Liver (tissue), 9 donors: ENCODE data around the gene TMEM108. TPM values are rescaled to one million over a fixed set of nuclear protein-coding genes. Genes with fewer than 3 reads are reported as not detected.

Experiments used
- DNase-seq: peaks from one replicate; pipeline ENCODE4 v3.0.0-alpha.2; 2017; ENCODE audit warnings: low spot score
- H3K27ac ChIP-seq, 2 donors: one replicate each; pipeline ENCODE4 v1.7.0; 2013; ENCODE audit warnings: inconsistent platforms in 2 of 2, low read length in 2 of 2, control low read depth in 1 of 2, low read depth in 1 of 2, mild to moderate bottlenecking in 1 of 2
- H3K27me3 ChIP-seq, 4 donors: one replicate each; pipeline versions ENCODE4 v1.6.1 to v1.7.0; 2013; ENCODE audit warnings: low read length in 3 of 4, inconsistent platforms in 1 of 4, mild to moderate bottlenecking in 1 of 4, moderate library complexity in 1 of 4; ENCODE audit not compliant: control insufficient read depth in 4 of 4, insufficient read depth in 4 of 4
- H3K36me3 ChIP-seq, 4 donors: one replicate each; pipeline versions ENCODE4 v1.6.1 to v1.7.0; 2013; ENCODE audit warnings: low read length in 3 of 4, mild to moderate bottlenecking in 3 of 4, low read depth in 1 of 4, moderate library complexity in 1 of 4; ENCODE audit not compliant: control insufficient read depth in 4 of 4, insufficient read depth in 3 of 4
- H3K4me1 ChIP-seq, 4 donors: one replicate each; pipeline versions ENCODE4 v1.6.1 to v1.7.0; 2013; ENCODE audit warnings: low read length in 3 of 4, mild to moderate bottlenecking in 3 of 4, moderate library complexity in 1 of 4; ENCODE audit not compliant: control insufficient read depth in 4 of 4, insufficient read depth in 4 of 4
- H3K4me3 ChIP-seq, 3 donors: one replicate each; pipeline versions ENCODE4 v1.6.1 to v1.7.0; 2013; ENCODE audit warnings: low read length in 3 of 3, control low read depth in 1 of 3, low read depth in 1 of 3, mild to moderate bottlenecking in 1 of 3
- H3K9ac ChIP-seq, 2 donors: one replicate each; pipeline ENCODE4 v1.7.0; 2013; ENCODE audit warnings: low read length in 2 of 2, mild to moderate bottlenecking in 2 of 2, moderate library complexity in 2 of 2, control low read depth in 1 of 2, low read depth in 1 of 2
- H3K9me3 ChIP-seq, 4 donors: one replicate each; pipeline versions ENCODE4 v1.6.1 to v1.7.0; 2013; ENCODE audit warnings: low read length in 3 of 4; ENCODE audit not compliant: control insufficient read depth in 4 of 4
- CTCF ChIP-seq: fragments of 150-350 bp; IDR thresholded peaks from 2 replicates; pipeline ENCODE4 v1.5.1; 2017; ENCODE audit warnings: improper control_type of control experiment, low read depth, low read length; ENCODE audit not compliant: missing input control
- EGR1 ChIP-seq, 2 donors: IDR thresholded peaks; 2 replicates each; pipeline ENCODE4 v1.6.1; 2016 to 2018; ENCODE audit warnings: antibody characterized with exemption in 2 of 2, low read depth in 2 of 2
- FOXA1 ChIP-seq: IDR thresholded peaks from 2 replicates; pipeline ENCODE4 v1.6.1; 2016; ENCODE audit warnings: antibody characterized with exemption
- GABPA ChIP-seq, 2 donors: IDR thresholded peaks in 1 of 2; conservative IDR thresholded peaks in 1 of 2; 2 replicates each; pipeline ENCODE4 v1.6.1; 2016; ENCODE audit warnings: antibody characterized with exemption in 2 of 2, mild to moderate bottlenecking in 1 of 2, moderate library complexity in 1 of 2
- HNF4A ChIP-seq, 2 donors: conservative IDR thresholded peaks; 2 replicates each; pipeline ENCODE4 v1.6.1; 2016; ENCODE audit warnings: antibody characterized with exemption in 2 of 2, mild to moderate bottlenecking in 2 of 2
- HNF4G ChIP-seq: IDR thresholded peaks from 2 replicates; pipeline ENCODE4 v1.6.1; 2016; ENCODE audit warnings: antibody characterized with exemption
- JUND ChIP-seq, 2 donors: IDR thresholded peaks; 2 replicates each; pipeline ENCODE4 v1.6.1; 2016; ENCODE audit warnings: antibody characterized with exemption in 2 of 2
- NR2F2 ChIP-seq: IDR thresholded peaks from 2 replicates; pipeline ENCODE4 v1.6.1; 2016; ENCODE audit warnings: antibody characterized with exemption
- RAD21 ChIP-seq, 2 donors: IDR thresholded peaks; 2 replicates each; pipeline ENCODE4 v1.6.1; 2016; ENCODE audit warnings: antibody characterized with exemption in 2 of 2, mild to moderate bottlenecking in 2 of 2
- REST ChIP-seq: IDR thresholded peaks from 2 replicates; pipeline ENCODE4 v1.6.1; 2016; ENCODE audit warnings: antibody characterized with exemption, mild to moderate bottlenecking
- RXRA ChIP-seq, 2 donors: IDR thresholded peaks; 2 replicates each; pipeline ENCODE4 v1.6.1; 2017 to 2018; ENCODE audit warnings: antibody characterized with exemption in 2 of 2, mild to moderate bottlenecking in 1 of 2
- SP1 ChIP-seq: IDR thresholded peaks from 2 replicates; pipeline ENCODE4 v1.6.1; 2018; ENCODE audit warnings: antibody characterized with exemption, mild to moderate bottlenecking
- YY1 ChIP-seq: IDR thresholded peaks from 2 replicates; pipeline ENCODE4 v1.6.1; 2016; ENCODE audit warnings: antibody characterized with exemption, mild to moderate bottlenecking
- WGBS: extraction: QIAGEN DNeasy Blood & Tissue Kit; methylation state at CpG from one replicate; pipeline ENCODE4 v1.1.7; 2013; 5-methylcytosine and 5-hydroxymethylcytosine counted together
- polyA plus RNA-seq, 2 donors: library from polyadenylated mRNA; stranded (reverse) in 1 of 2; unstranded in 1 of 2; fragments of 200-250 nt in 1 of 2; fragments of >200 nt in 1 of 2; fragmentation: Nextera tagmentation in 1 of 2; extraction: Ambion mirVana in 1 of 2; gene quantifications; one replicate each; pipeline versions ENCODE4 v1.2.1 to v1.2.3, GENCODE V29; 2013 to 2015
- total RNA-seq, 2 donors: library from RNA; depleted of rRNA; stranded (reverse); fragments of >200 nt; gene quantifications; one replicate each; pipeline ENCODE4 v1.2.3, GENCODE V29; 2014
- TF ChIP-seq, protein P1 (sequence below): IDR thresholded peaks from 2 replicates; pipeline ENCODE4 v1.6.1; 2016; ENCODE audit warnings: antibody characterized with exemption
- TF ChIP-seq, protein P2 (sequence below): IDR thresholded peaks from 2 replicates; pipeline ENCODE4 v1.6.1; 2016; ENCODE audit warnings: antibody characterized with exemption
- donor health status: healthy.
- donor health status: healthy.
- donor health status: healthy.
- donor health status: healthy.
- donor health status: healthy.

Gene TMEM108
- total and polyA plus RNA-seq, 4 donors = 0.05 to 0.10 TPM; not detected in 2

DNA sequence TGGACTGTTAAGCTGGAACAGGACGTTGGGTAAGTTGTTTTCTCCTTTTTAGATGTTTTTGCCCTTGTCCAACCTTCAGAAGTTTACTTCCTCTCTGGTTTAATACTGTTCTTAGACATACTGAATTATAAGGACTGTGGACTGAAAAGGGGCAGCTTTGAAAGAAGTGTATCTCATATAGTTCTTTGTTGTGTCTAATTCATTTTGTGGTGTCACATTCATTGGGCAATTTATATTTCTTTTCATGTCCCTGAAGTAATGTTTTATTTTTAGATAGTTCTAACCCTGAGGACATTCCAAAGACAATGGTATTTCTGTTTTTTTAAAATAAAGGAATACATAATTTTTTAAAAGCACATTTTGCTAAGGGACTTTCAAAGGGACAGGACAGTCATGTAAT lies 45.2 kb downstream of the TMEM108 start:
- Histone ChIP-seq H3K9me3 (peaks cover 0 to 6% (median 0%) of the 10 kb centered on the region in 4 donors), H3K4me3 (no peak overlapping the region), H3K36me3 (no peaks in the 10 kb centered on the region), H3K4me1 (no peaks in the 10 kb centered on the region), H3K9ac (no peak overlapping the region), H3K27ac (no peak overlapping the region), H3K27me3 (no peaks in the 10 kb centered on the region)
- WGBS = 15% methylated on average over 1 of the region's 1 CpG
- DNase-seq = no peak
- TF ChIP-seq GABPA (IDR thresholded peaks at IDR 0.05 in 1 of 2, conservative IDR thresholded peaks at IDR 0.05 in 1 of 2) = no peak
- TF ChIP-seq, protein P1, sequence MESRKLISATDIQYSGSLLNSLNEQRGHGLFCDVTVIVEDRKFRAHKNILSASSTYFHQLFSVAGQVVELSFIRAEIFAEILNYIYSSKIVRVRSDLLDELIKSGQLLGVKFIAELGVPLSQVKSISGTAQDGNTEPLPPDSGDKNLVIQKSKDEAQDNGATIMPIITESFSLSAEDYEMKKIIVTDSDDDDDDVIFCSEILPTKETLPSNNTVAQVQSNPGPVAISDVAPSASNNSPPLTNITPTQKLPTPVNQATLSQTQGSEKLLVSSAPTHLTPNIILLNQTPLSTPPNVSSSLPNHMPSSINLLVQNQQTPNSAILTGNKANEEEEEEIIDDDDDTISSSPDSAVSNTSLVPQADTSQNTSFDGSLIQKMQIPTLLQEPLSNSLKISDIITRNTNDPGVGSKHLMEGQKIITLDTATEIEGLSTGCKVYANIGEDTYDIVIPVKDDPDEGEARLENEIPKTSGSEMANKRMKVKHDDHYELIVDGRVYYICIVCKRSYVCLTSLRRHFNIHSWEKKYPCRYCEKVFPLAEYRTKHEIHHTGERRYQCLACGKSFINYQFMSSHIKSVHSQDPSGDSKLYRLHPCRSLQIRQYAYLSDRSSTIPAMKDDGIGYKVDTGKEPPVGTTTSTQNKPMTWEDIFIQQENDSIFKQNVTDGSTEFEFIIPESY = no peak
- no peak for TF ChIP-seq YY1
- TF ChIP-seq RXRA (IDR thresholded peaks at IDR 0.05) = no peak
- no peak for TF ChIP-seq REST
- no peak for TF ChIP-seq HNF4G
- no peak for TF ChIP-seq NR2F2
- no peak for TF ChIP-seq JUND (IDR thresholded peaks at IDR 0.05)
- no peak for TF ChIP-seq SP1

DNA sequence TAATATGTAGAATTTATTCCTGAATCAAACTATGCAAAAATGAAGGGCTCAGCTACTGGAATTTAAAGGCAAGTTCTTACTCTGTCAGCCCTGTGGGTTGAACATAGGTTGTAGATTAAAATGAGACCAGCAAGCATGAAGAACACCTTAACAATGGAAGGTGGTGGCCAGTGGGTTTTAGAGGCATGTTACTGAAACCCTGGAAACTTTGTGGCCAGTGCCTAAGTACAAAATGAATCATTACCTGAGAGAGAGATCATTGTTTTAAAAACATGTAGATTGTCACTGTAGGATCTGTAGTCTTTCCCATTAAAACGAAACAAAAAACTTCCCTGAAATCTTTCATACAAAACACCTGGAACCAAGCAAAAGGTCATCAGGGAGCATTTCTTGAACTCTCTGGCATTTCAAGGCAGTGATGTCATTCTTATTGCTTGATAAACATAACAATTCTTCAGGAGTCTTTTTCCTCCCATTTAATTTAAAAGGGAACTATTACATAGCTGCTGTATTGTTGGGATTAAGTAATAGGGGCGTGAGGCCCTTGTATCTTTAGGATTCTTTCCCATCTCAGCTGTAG lies 51.8 kb downstream of the TMEM108 start:
- Histone ChIP-seq H3K9me3 (no peaks in the 10 kb centered on the region), H3K36me3 (no peaks in the 10 kb centered on the region), H3K27ac (no peak overlapping the region), H3K9ac (no peak overlapping the region), H3K27me3 (no peaks in the 10 kb centered on the region), H3K4me1 (no peaks in the 10 kb centered on the region), H3K4me3 (no peak overlapping the region)
- DNase-seq = no peak
- TF ChIP-seq GABPA (IDR thresholded peaks at IDR 0.05 in 1 of 2, conservative IDR thresholded peaks at IDR 0.05 in 1 of 2) (no peak), EGR1 (IDR thresholded peaks at IDR 0.05; ENCODE audit: low read depth in 2 of 2) (no peak), YY1 (no peak), JUND (IDR thresholded peaks at IDR 0.05) (no peak), HNF4G (no peak), RAD21 (IDR thresholded peaks at IDR 0.05) (no peak), RXRA (IDR thresholded peaks at IDR 0.05) (no peak), REST (no peak), NR2F2 (no peak), HNF4A (conservative IDR thresholded peaks at IDR 0.05) (no peak), SP1 (no peak), FOXA1 (no peak), CTCF (no peak)
- TF ChIP-seq, protein P2, sequence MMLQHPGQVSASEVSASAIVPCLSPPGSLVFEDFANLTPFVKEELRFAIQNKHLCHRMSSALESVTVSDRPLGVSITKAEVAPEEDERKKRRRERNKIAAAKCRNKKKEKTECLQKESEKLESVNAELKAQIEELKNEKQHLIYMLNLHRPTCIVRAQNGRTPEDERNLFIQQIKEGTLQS = no peak
- 80% methylated on average over 2 of the region's 2 CpGs for WGBS
